Rectal smooth muscle tissue (tissue), 1 donor: Measurements from ENCODE around the gene ZSWIM3.
A peak's percentile ranks its signal among the peaks of the same experiment; 100 is the strongest.
"Not testable (repeated sequence)": the region's sequence is repeated elsewhere in the genome, so short reads cannot be mapped to it uniquely, and the experiment has no call there.

Source experiments
- H3K27ac ChIP-seq: one replicate; pipeline ENCODE4 v1.7.0; 2013; ENCODE audit warnings: low read depth, low read length, inconsistent platforms
- H3K27me3 ChIP-seq: one replicate; pipeline ENCODE4 v1.7.0; 2013; ENCODE audit warnings: low read length; ENCODE audit not compliant: control insufficient read depth, insufficient read depth
- H3K36me3 ChIP-seq: one replicate; pipeline ENCODE4 v1.7.0; 2013; ENCODE audit warnings: low read length; ENCODE audit not compliant: control insufficient read depth, insufficient read depth
- H3K4me1 ChIP-seq: one replicate; pipeline ENCODE4 v1.7.0; 2013; ENCODE audit warnings: low read length; ENCODE audit not compliant: control insufficient read depth, insufficient read depth
- H3K4me3 ChIP-seq: one replicate; pipeline ENCODE4 v1.7.0; 2013; ENCODE audit warnings: low read length
- H3K9ac ChIP-seq: one replicate; pipeline ENCODE4 v1.7.0; 2013; ENCODE audit warnings: low read length

The ZSWIM3 gene

GRCh38 chr20:45890985-45891983 lies 33.9 kb downstream of the ZSWIM3 start, which contains the start of the genes CTSA and NEURL2:
TSS of gene CTSA (plus strand) at chr20:45891335. CDS start at chr20:45891569, 234 bp downstream.
TSS of gene NEURL2 (minus strand) at chr20:45891208. CDS start at chr20:45890991, 217 bp downstream.
- H3K4me3 ChIP-seq = peak within 1 kb of the TSS; percentile 78
- no peaks in the 10 kb centered on the region for H3K27me3 ChIP-seq
- peak within 1 kb of the TSS; percentile 90 for H3K27ac ChIP-seq
- peaks cover 12% of the 10 kb centered on the region for H3K36me3 ChIP-seq
- H3K4me1 ChIP-seq = no peaks in the 10 kb centered on the region
- peak within 1 kb of the TSS; percentile 51 for H3K9ac ChIP-seq

- Histone ChIP-seq H3K27ac (no peak overlapping the region), H3K4me1 (no peaks in the 10 kb centered on the region), H3K27me3 (no peaks in the 10 kb centered on the region), H3K9ac (no peak overlapping the region), H3K36me3 (peaks cover 10% of the 10 kb centered on the region), H3K4me3 (peak overlapping the region; percentile 78)
Observed at GRCh38 chr20:45892049-45892825, 34.8 kb downstream of the ZSWIM3 start.

- Histone ChIP-seq H3K27ac (no peak overlapping the region), H3K4me3 (peak overlapping the region; percentile 5)
Observed at GRCh38 chr20:45892828-45893500, 35.5 kb downstream of the ZSWIM3 start.

GRCh38 chr20:45893831-45894230 lies 36.4 kb downstream of the ZSWIM3 start:
- no peak overlapping the region for H3K4me3 ChIP-seq

More at GRCh38 chr20:45892828-45893500, 35.5 kb downstream of the ZSWIM3 start:
- no peak overlapping the region for H3K9ac ChIP-seq
- no peaks in the 10 kb centered on the region for H3K4me1 ChIP-seq
- H3K27me3 ChIP-seq = no peaks in the 10 kb centered on the region
- peaks cover 13% of the 10 kb centered on the region for H3K36me3 ChIP-seq

GRCh38 chr20:45894797-45895196 lies 37.4 kb downstream of the ZSWIM3 start:
- no peak overlapping the region for H3K4me3 ChIP-seq
- H3K27me3 ChIP-seq = no peaks in the 10 kb centered on the region
- no peak overlapping the region for H3K9ac ChIP-seq
- H3K27ac ChIP-seq = no peak overlapping the region
- H3K4me1 ChIP-seq = no peaks in the 10 kb centered on the region
- H3K36me3 ChIP-seq = peaks cover 13% of the 10 kb centered on the region

More at GRCh38 chr20:45893831-45894230, 36.4 kb downstream of the ZSWIM3 start:
- no peaks in the 10 kb centered on the region for H3K27me3 ChIP-seq
- H3K4me1 ChIP-seq = no peaks in the 10 kb centered on the region
- peaks cover 13% of the 10 kb centered on the region for H3K36me3 ChIP-seq
- no peak overlapping the region for H3K27ac ChIP-seq
- no peak overlapping the region for H3K9ac ChIP-seq

- Histone ChIP-seq H3K27ac (no peak overlapping the region), H3K9ac (no peak overlapping the region), H3K27me3 (no peaks in the 10 kb centered on the region), H3K4me1 (no peaks in the 10 kb centered on the region), H3K4me3 (no peak overlapping the region), H3K36me3 (peaks cover 13% of the 10 kb centered on the region)
Observed at GRCh38 chr20:45896641-45897161, 39.3 kb downstream of the ZSWIM3 start.

GRCh38 chr20:45897289-45897688 lies 39.9 kb downstream of the ZSWIM3 start:
- no peak overlapping the region for H3K4me3 ChIP-seq
- no peak overlapping the region for H3K27ac ChIP-seq
- H3K36me3 ChIP-seq = peaks cover 18% of the 10 kb centered on the region
- H3K4me1 ChIP-seq = no peaks in the 10 kb centered on the region
- H3K27me3 ChIP-seq = no peaks in the 10 kb centered on the region
- no peak overlapping the region for H3K9ac ChIP-seq

GRCh38 chr20:45897692-45898091 lies 40.3 kb downstream of the ZSWIM3 start:
- Histone ChIP-seq H3K4me1 (no peaks in the 10 kb centered on the region), H3K27me3 (no peaks in the 10 kb centered on the region), H3K4me3 (no peak overlapping the region)

GRCh38 chr20:45898285-45898684 lies 40.9 kb downstream of the ZSWIM3 start:
- H3K27me3 ChIP-seq = no peaks in the 10 kb centered on the region
- H3K36me3 ChIP-seq = peaks cover 15% of the 10 kb centered on the region
- H3K9ac ChIP-seq = no peak overlapping the region
- H3K27ac ChIP-seq = no peak overlapping the region
- no peak overlapping the region for H3K4me3 ChIP-seq
- H3K4me1 ChIP-seq = no peaks in the 10 kb centered on the region

More at GRCh38 chr20:45897692-45898091, 40.3 kb downstream of the ZSWIM3 start:
- Histone ChIP-seq H3K36me3 (peaks cover 18% of the 10 kb centered on the region), H3K27ac (no peak overlapping the region), H3K9ac (no peak overlapping the region)

- no peak overlapping the region for H3K27ac ChIP-seq
- no peak overlapping the region for H3K4me3 ChIP-seq
- H3K27me3 ChIP-seq = no peaks in the 10 kb centered on the region
- H3K4me1 ChIP-seq = no peaks in the 10 kb centered on the region
- H3K36me3 ChIP-seq = peaks cover 11% of the 10 kb centered on the region
- H3K9ac ChIP-seq = no peak overlapping the region
Observed at GRCh38 chr20:45899046-45899835, 41.8 kb downstream of the ZSWIM3 start.

- H3K36me3 ChIP-seq, H3K27ac ChIP-seq, H3K27me3 ChIP-seq, H3K9ac ChIP-seq, H3K4me1 ChIP-seq, H3K4me3 ChIP-seq: not testable (repeated sequence)
Observed at GRCh38 chr20:45901332-45901731, 43.9 kb downstream of the ZSWIM3 start.
